ENCODE data around the gene CYB561. TPM values are rescaled to one million over a fixed set of nuclear protein-coding genes. Genes with fewer than 3 reads are reported as not detected.

Gene CYB561
- total and polyA plus RNA-seq, 7 donors, result 1.5 to 4.2 (median 2.9) TPM

DNA sequence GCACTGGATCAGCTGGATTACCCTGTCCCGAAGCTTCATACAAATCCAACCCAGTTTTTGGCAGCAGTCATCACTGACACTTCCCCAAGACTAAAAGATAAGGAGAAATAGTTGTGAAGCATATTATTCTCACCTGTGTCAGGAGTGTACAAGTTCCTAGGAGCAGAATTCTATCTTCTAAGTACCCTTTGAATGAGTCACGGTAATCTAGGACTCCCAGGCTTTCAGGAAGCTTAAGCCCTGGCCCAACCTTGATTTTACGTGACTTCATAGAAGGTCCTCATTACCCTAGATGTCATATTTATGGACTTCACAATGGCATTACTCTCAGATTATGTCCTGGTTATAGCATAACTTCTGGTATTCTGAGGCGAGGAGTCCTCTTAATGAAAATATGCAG is 31.9 kb downstream of the CYB561 start:
- Histone ChIP-seq H3K9me3 (no peaks in the 10 kb centered on the region), H3K27me3 (ENCODE audit: insufficient read depth in 3 of 3, low read length in 2 of 3) (no peaks in the 10 kb centered on the region), H3K4me3 (no peak overlapping the region), H3K36me3 (ENCODE audit: insufficient read depth in 1 of 2, low read depth in 1 of 2) (peaks cover 0 to 24% of the 10 kb centered on the region in 2 donors), H3K27ac (no peak overlapping the region), H3K4me1 (no peaks in the 10 kb centered on the region)
- ATAC-seq (no peak), DNase-seq (no peak)
- TF ChIP-seq, protein P1, sequence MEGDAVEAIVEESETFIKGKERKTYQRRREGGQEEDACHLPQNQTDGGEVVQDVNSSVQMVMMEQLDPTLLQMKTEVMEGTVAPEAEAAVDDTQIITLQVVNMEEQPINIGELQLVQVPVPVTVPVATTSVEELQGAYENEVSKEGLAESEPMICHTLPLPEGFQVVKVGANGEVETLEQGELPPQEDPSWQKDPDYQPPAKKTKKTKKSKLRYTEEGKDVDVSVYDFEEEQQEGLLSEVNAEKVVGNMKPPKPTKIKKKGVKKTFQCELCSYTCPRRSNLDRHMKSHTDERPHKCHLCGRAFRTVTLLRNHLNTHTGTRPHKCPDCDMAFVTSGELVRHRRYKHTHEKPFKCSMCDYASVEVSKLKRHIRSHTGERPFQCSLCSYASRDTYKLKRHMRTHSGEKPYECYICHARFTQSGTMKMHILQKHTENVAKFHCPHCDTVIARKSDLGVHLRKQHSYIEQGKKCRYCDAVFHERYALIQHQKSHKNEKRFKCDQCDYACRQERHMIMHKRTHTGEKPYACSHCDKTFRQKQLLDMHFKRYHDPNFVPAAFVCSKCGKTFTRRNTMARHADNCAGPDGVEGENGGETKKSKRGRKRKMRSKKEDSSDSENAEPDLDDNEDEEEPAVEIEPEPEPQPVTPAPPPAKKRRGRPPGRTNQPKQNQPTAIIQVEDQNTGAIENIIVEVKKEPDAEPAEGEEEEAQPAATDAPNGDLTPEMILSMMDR (IDR thresholded peaks at IDR 0.05), result no peak
- intact Hi-C loops (cut with DNase I), result no loop called here
- WGBS, 3 donors, result 89 to 95% (median 90%) methylated on average over 4 of the region's 4 CpGs

DNA sequence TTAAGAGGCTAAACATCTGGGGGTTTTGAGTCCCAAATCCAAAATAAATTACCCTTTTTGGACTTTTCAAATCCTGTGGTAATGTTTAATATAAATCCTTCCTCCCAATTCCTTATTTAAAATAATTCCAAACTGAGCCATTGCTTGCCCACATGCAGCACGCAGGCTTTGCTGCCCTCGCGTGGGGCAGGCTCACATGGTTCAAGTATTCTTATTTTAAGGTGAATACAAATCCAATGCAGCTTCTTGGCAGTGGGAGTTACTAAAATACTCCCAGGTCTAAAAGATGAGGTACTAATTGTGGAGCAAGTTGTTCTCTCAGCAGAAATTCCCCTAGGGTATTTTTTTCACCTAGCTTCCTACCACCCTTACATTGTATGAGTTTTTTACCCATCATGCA is 33.0 kb downstream of the CYB561 start:
- Histone ChIP-seq H3K9me3 (no peaks in the 10 kb centered on the region), H3K4me3 (no peak overlapping the region), H3K36me3 (ENCODE audit: insufficient read depth in 1 of 2, low read depth in 1 of 2) (peaks cover 0 to 24% of the 10 kb centered on the region in 2 donors), H3K27me3 (ENCODE audit: insufficient read depth in 3 of 3, low read length in 2 of 3) (no peaks in the 10 kb centered on the region), H3K4me1 (no peaks in the 10 kb centered on the region), H3K27ac (no peak overlapping the region)
- ATAC-seq (no peak), DNase-seq (no peak)
- TF ChIP-seq, protein P1 (IDR thresholded peaks at IDR 0.05), result no peak
- 85 to 93% (median 91%) methylated on average over 3 of the region's 3 CpGs for WGBS, 3 donors
- intact Hi-C loops (cut with DNase I), result loop anchor here in 1 of 2 donors (2.0 kb wide), 1 partner anchor 24 kb away; no protein-coding TSS in a partner anchor

DNA sequence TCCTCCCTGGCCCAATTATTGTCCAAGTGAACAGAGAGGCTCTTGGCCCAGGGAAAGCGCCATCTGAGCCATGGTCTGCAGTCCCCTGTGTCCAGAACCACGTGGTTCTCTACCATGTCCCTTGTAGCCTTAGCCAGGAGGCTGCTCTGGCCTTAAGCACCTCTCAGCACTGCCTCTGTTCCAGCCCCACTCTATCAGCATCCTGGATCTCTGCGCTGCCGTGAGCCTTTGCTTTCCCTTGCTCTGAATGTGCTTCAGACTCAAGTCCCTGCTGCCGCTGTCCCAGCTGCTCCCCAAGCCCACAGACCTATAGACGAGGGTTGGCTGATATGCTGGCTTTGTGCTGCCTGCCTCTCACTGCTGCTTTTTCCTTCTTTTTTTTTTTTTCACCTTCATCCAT is 33.9 kb downstream of the CYB561 start:
- Histone ChIP-seq H3K27me3 (ENCODE audit: insufficient read depth in 3 of 3, low read length in 2 of 3) (no peaks in the 10 kb centered on the region), H3K27ac (no peak overlapping the region), H3K9me3 (no peaks in the 10 kb centered on the region), H3K4me3 (no peak overlapping the region), H3K4me1 (no peaks in the 10 kb centered on the region), H3K36me3 (ENCODE audit: insufficient read depth in 1 of 2, low read depth in 1 of 2) (peaks cover 0 to 24% of the 10 kb centered on the region in 2 donors)
- WGBS, 3 donors, result 78 to 84% (median 82%) methylated on average over 6 of the region's 6 CpGs
- DNase-seq, result no peak
- no peak for ATAC-seq
- TF ChIP-seq, protein P1 (IDR thresholded peaks at IDR 0.05), result no peak
- intact Hi-C loops (cut with DNase I), result loop anchor here in 1 of 2 donors (2.0 kb wide), 1 partner anchor 25 kb away; no protein-coding TSS in a partner anchor

DNA sequence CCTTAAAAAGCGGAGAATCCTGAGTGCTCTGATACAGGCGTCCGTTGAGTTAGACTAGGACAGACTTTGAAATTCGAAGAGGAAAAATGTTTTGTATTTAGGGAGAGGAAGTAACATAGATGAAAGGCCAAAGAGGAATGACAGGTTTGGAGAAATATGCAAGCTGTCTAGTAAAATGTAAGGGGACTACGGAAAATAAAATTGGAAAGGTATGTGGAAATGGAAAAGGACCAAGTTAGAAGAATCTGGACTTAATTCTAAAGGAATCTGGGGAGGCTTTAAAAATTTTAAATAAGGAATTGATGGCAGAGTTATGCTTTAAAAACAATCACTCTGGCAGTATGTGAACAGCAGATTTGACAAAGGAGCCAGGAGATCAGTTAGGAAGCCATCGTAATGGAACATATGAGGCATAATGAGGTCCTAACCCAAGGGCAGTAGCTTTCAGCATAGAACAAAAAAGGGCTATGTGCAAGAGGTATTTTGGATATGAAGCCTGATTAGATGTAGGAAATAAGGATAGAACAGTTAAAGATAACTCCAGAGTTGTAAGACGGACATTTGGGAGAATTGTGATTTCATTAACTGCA is 38.3 kb downstream of the CYB561 start:
- 89 to 94% (median 94%) methylated on average over 7 of the region's 7 CpGs for WGBS, 3 donors
- H3K27ac ChIP-seq, result no peak overlapping the region
- no peaks in the 10 kb centered on the region for H3K4me1 ChIP-seq
- H3K9me3 ChIP-seq, result no peaks in the 10 kb centered on the region
- DNase-seq (no peak), ATAC-seq (no peak)
- no peak overlapping the region for H3K4me3 ChIP-seq
- intact Hi-C loops (cut with DNase I), result loop anchor here (2.0 to 5.0 kb wide), 3 partner anchors 411 to 706 kb away; no protein-coding TSS in a partner anchor
- no peaks in the 10 kb centered on the region for H3K27me3 ChIP-seq (ENCODE audit: insufficient read depth in 3 of 3, low read length in 2 of 3)
- TF ChIP-seq, protein P1 (IDR thresholded peaks at IDR 0.05), result no peak
- H3K36me3 ChIP-seq (ENCODE audit: insufficient read depth in 1 of 2, low read depth in 1 of 2), result peaks cover 0 to 11% of the 10 kb centered on the region in 2 donors

Measured in psoas muscle (tissue), 8 donors.